HepG2 (cell line): ENCODE measurements around the gene CCNT2. TPM values are rescaled to one million over a fixed set of nuclear protein-coding genes. Genes with fewer than 3 reads are reported as not detected.
A peak's percentile ranks its signal among the peaks of the same experiment; 100 is the strongest.

Experiments
- CENPT ChIP-seq: sonication (generic); formaldehyde crosslinking; IDR thresholded peaks from 2 replicates; pipeline ENCODE4 v1.8.0; 2022; ENCODE audit warnings: low read depth, mild to moderate bottlenecking, moderate library complexity, missing genetic modification reagents
- CERS6 ChIP-seq: sonication (generic); formaldehyde crosslinking; IDR thresholded peaks from 2 replicates; pipeline ENCODE4 v1.5.0; 2020; ENCODE audit warnings: missing genetic modification reagents
- DDIT3 ChIP-seq: sonication (generic); formaldehyde crosslinking; IDR thresholded peaks from 2 replicates; pipeline ENCODE4 v1.4.0; 2020; ENCODE audit warnings: mild to moderate bottlenecking, missing genetic modification reagents
- FOXC1 ChIP-seq: sonication (generic); formaldehyde crosslinking; IDR thresholded peaks from 2 replicates; pipeline ENCODE4 v1.8.0; 2022; ENCODE audit warnings: mild to moderate bottlenecking, missing genetic modification reagents, borderline replicate concordance
- HBP1 ChIP-seq: IDR thresholded peaks from 2 replicates; pipeline ENCODE4 v1.6.1; 2016; ENCODE audit warnings: low read depth, control low read depth
- SMARCE1 ChIP-seq: fragments of 450-650 bp; IDR thresholded peaks from 2 replicates; pipeline ENCODE4 v1.6.1; 2017; ENCODE audit warnings: borderline replicate concordance
- SUZ12 ChIP-seq: fragments of 150-350 bp; IDR thresholded peaks from 2 replicates; pipeline ENCODE4 v1.6.1; 2014; ENCODE audit warnings: low read depth, low read length
- TCF7L2 ChIP-seq: IDR thresholded peaks from 2 replicates; pipeline ENCODE4 v1.6.1; 2011; ENCODE audit warnings: mild to moderate bottlenecking, low read depth, low read length, moderate library complexity
- THAP7 ChIP-seq: sonication (generic); formaldehyde crosslinking; IDR thresholded peaks from 2 replicates; pipeline ENCODE4 v1.8.1; 2023; ENCODE audit warnings: mild to moderate bottlenecking, missing genetic modification reagents
- YEATS2 ChIP-seq: sonication (generic); formaldehyde crosslinking; IDR thresholded peaks from 2 replicates; pipeline ENCODE4 v1.4.0; 2020; ENCODE audit warnings: missing genetic modification reagents, borderline replicate concordance
- ZBTB1 ChIP-seq: sonication (generic); formaldehyde crosslinking; IDR thresholded peaks from 2 replicates; pipeline ENCODE4 v1.4.0; 2020; ENCODE audit warnings: missing genetic modification reagents, borderline replicate concordance
- ZBTB25 ChIP-seq: IDR thresholded peaks from 2 replicates; pipeline ENCODE4 v1.6.1; 2018; ENCODE audit warnings: missing genetic modification reagents
- ZBTB43 ChIP-seq: sonication (generic); formaldehyde crosslinking; conservative IDR thresholded peaks from 2 replicates; pipeline ENCODE4 v1.4.0; 2020; ENCODE audit warnings: missing genetic modification reagents
- ZFP41 ChIP-seq: sonication (generic); formaldehyde crosslinking; IDR thresholded peaks from 2 replicates; pipeline ENCODE4 v1.4.0; 2020; ENCODE audit warnings: mild to moderate bottlenecking, missing genetic modification reagents, borderline replicate concordance
- ZNF207 ChIP-seq: fragments of 450-650 bp; IDR thresholded peaks from 2 replicates; pipeline ENCODE4 v1.6.1; 2016; ENCODE audit warnings: antibody characterized with exemption, borderline replicate concordance
- ZSCAN29 ChIP-seq: sonication (generic); formaldehyde crosslinking; conservative IDR thresholded peaks from 2 replicates; pipeline ENCODE4 v1.4.0; 2020; ENCODE audit warnings: mild to moderate bottlenecking, missing genetic modification reagents
- polyA plus RNA-seq, 8 experiments: library from polyadenylated mRNA; depleted of rRNA in 3 of 8; stranded (reverse) in 7 of 8; unstranded in 1 of 8; fragments of >200 nt; fragmentation: Illumina TruSeq in 4 of 8; extraction: Trizol in 4 of 8; gene quantifications; 2 replicates each; pipeline versions ENCODE4 v1.2.1 to v1.2.3, GENCODE V29; 2011 to 2016; ENCODE audit warnings: low read depth in 4 of 8, missing spikeins in 1 of 8, mixed read lengths in 1 of 8; ENCODE audit not compliant: insufficient read depth in 1 of 8
- total RNA-seq, 5 experiments: library from RNA; depleted of rRNA; stranded (reverse); fragments of >200 nt; fragmentation: Illumina TruSeq; extraction: Trizol; gene quantifications; 2 replicates each; pipeline ENCODE4 v1.2.3, GENCODE V29; 2016; ENCODE audit warnings: low read depth in 1 of 5
- TF ChIP-seq, protein P1 (sequence below): IDR thresholded peaks from 2 replicates; pipeline ENCODE4 v1.6.1; 2016; ENCODE audit warnings: missing compliant biosample characterization, missing genetic modification reagents, borderline replicate concordance

Gene CCNT2
- total and polyA plus RNA-seq, 2 of the 13 experiments (the other 11 are each of a cell fraction or from before 2014, with no cell fraction given) = 22.1 to 34.4 TPM

- TF ChIP-seq HBP1 (CRISPR knock-in tag) = no peak
- no peak for TF ChIP-seq ZNF207
- peak; percentile 68; the same call in 1 of the 2 replicates for TF ChIP-seq THAP7 (CRISPR knock-in tag)
- no peak for TF ChIP-seq ZSCAN29
- TF ChIP-seq, protein P1, sequence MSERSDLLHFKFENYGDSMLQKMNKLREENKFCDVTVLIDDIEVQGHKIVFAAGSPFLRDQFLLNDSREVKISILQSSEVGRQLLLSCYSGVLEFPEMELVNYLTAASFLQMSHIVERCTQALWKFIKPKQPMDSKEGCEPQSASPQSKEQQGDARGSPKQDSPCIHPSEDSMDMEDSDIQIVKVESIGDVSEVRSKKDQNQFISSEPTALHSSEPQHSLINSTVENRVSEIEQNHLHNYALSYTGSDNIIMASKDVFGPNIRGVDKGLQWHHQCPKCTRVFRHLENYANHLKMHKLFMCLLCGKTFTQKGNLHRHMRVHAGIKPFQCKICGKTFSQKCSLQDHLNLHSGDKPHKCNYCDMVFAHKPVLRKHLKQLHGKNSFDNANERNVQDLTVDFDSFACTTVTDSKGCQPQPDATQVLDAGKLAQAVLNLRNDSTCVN (CRISPR knock-in tag) = no peak
- TF ChIP-seq FOXC1 (CRISPR knock-in tag) = no peak
- TF ChIP-seq SUZ12 = no peak
- no peak for TF ChIP-seq ZBTB43 (CRISPR knock-in tag)
- no peak for TF ChIP-seq TCF7L2
- no peak for TF ChIP-seq CENPT (CRISPR knock-in tag)
- no peak for TF ChIP-seq ZFP41 (CRISPR knock-in tag)
- peak; percentile 76; the same call in 1 of the 2 replicates for TF ChIP-seq ZBTB25 (CRISPR knock-in tag)
- no peak for TF ChIP-seq CERS6
- TF ChIP-seq DDIT3 (CRISPR knock-in tag) = no peak
- TF ChIP-seq SMARCE1 = no peak
- TF ChIP-seq ZBTB1 = no peak
- no peak for TF ChIP-seq YEATS2 (CRISPR knock-in tag)
Observed at GRCh38 chr2:135004005-135004746, 85.6 kb downstream of the CCNT2 start (continued).
